ENCODE measurements around the gene GATAD2A. TPM values are rescaled to one million over a fixed set of nuclear protein-coding genes. Genes with fewer than 3 reads are reported as not detected.

Gene GATAD2A
- total and polyA plus RNA-seq, 9 of the 15 experiments (the other 6 are each of a cell fraction or from before 2014, with no cell fraction given) = 2.4 to 226 (median 44.2) TPM

- TF ChIP-seq ZBTB8A (IDR thresholded peaks at IDR 0.05; ENCODE audit: partially characterized antibody) (no peak), ZNF431 (CRISPR knock-in tag; IDR thresholded peaks at IDR 0.05) (0 out of 2 replicates have a peak, but pooled peaks have one; percentile 48), TARDBP (IDR thresholded peaks at IDR 0.05) (no peak), NFXL1 (CRISPR knock-in tag; IDR thresholded peaks at IDR 0.05) (no peak), ELF1 (tag; IDR thresholded peaks at IDR 0.05) (peak; percentile 71), MTF1 (CRISPR knock-in tag; IDR thresholded peaks at IDR 0.05; ENCODE audit: borderline replicate concordance) (no peak), PCBP2 (IDR thresholded peaks at IDR 0.05; ENCODE audit: low read depth, low read length, poor library complexity, severe bottlenecking) (no peak), TAF1 (IDR thresholded peaks at IDR 0.05; ENCODE audit: control insufficient read depth, extremely low read depth, insufficient read depth, low read length, severe bottlenecking) (peak; percentile 41), ELF4 (CRISPR knock-in tag; IDR thresholded peaks at IDR 0.05) (0 out of 2 replicates have a peak, but pooled peaks have one; percentile 54), ZNF41 (CRISPR knock-in tag; conservative IDR thresholded peaks at IDR 0.05) (no peak), USF2 (CRISPR knock-in tag; IDR thresholded peaks at IDR 0.05) (no peak), FOXK1 (CRISPR knock-in tag; IDR thresholded peaks at IDR 0.05; ENCODE audit: borderline replicate concordance) (no peak), ARHGAP35 (IDR thresholded peaks at IDR 0.05; ENCODE audit: partially characterized antibody) (no peak), ILK (tag; IDR thresholded peaks at IDR 0.05; ENCODE audit: borderline replicate concordance, low read depth) (no peak), COPS2 (conservative IDR thresholded peaks at IDR 0.05) (no peak), IFI16 (CRISPR knock-in tag; IDR thresholded peaks at IDR 0.05) (no peak), PRMT5 (CRISPR knock-in tag; IDR thresholded peaks at IDR 0.05) (no peak), NCOA1 (IDR thresholded peaks at IDR 0.05; ENCODE audit: low read depth) (0 out of 2 replicates have a peak, but pooled peaks have one; percentile 26), JUND (IDR thresholded peaks at IDR 0.05; ENCODE audit: borderline replicate concordance, low read depth, low read length) (peak; percentile 65), JUND (tag; IDR thresholded peaks at IDR 0.05; ENCODE audit: borderline replicate concordance, low read depth, low read length) (peak; percentile 51; the same call in 2 of the 3 replicates), ZBED1 (IDR thresholded peaks at IDR 0.05) (no peak), ZNF232 (CRISPR knock-in tag; IDR thresholded peaks at IDR 0.05) (no peak), FOXA3 (CRISPR knock-in tag; conservative IDR thresholded peaks at IDR 0.05 in 1 of 2, IDR thresholded peaks at IDR 0.05 in 1 of 2) (no peak)
- TF ChIP-seq, protein P1, sequence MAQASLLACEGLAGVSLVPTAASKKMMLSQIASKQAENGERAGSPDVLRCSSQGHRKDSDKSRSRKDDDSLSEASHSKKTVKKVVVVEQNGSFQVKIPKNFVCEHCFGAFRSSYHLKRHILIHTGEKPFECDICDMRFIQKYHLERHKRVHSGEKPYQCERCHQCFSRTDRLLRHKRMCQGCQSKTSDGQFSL (CRISPR knock-in tag; IDR thresholded peaks at IDR 0.05) = no peak
- TF ChIP-seq, protein P1 (tag; IDR thresholded peaks at IDR 0.05) = no peak
- TF ChIP-seq, protein P2, sequence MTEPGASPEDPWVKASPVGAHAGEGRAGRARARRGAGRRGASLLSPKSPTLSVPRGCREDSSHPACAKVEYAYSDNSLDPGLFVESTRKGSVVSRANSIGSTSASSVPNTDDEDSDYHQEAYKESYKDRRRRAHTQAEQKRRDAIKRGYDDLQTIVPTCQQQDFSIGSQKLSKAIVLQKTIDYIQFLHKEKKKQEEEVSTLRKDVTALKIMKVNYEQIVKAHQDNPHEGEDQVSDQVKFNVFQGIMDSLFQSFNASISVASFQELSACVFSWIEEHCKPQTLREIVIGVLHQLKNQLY (CRISPR knock-in tag; conservative IDR thresholded peaks at IDR 0.05) = no peak
Measured at GRCh38 chr19:19366434-19367396, 38.8 kb upstream of the GATAD2A start (continued).
